Heart left ventricle (tissue), 13 donors: ENCODE results near the gene TP53AIP1.

ENCODE experiments used
- POLR2A ChIP-seq, 2 donors: fragments of 450-650 bp; IDR thresholded peaks; one replicate each; pipeline ENCODE4 v1.6.1; 2017; ENCODE audit warnings: antibody characterized with exemption in 2 of 2, mild to moderate bottlenecking in 2 of 2, moderate library complexity in 2 of 2
- TF ChIP-seq, protein P1 (sequence below), 12 donors: fragments of 200-600 bp; sonication (generic) in 4 of 12; IDR thresholded peaks; one replicate each; pipeline versions ENCODE4 v1.5.0 to v1.8.0; 2018 to 2022; ENCODE audit warnings: antibody characterized with exemption in 12 of 12, mild to moderate bottlenecking in 5 of 12
- donor health status: ischemic (EF 13 %, LVEDD 7.1; RV severe dilation, severe dysfunction).
- donor health status: DM: no; HTN: yes; CAD: no.
- donor health status: DM: no; HTN: no; CAD: no.
- donor health status: ischemic (EF 25% LVEDD 6.9; RV normal size, moderate dysfunction).
- donor health status: ischemic (EF 25% LVEDD 5.7; RV mildly dilated, moderate dysfunction).
- donor health status: ischemic (EF 35%, LVEDD 5.7; RV mildly dilated, moderate dysfunction).
- donor health status: nonischemic (EF 11% LVEDD 7.7; RV severe dilation, severe dysfunction).
- donor health status: DM: yes; HTN: yes; CAD: no.
- donor health status: PGD.
- donor health status: ischemic (EF 29% LVEDD 5.4; RV normal size, mild dysfunction).
- donor health status: nonischemic (EF 23%, LVEDD 6.1; RV moderate dilation, normal function).

DNA sequence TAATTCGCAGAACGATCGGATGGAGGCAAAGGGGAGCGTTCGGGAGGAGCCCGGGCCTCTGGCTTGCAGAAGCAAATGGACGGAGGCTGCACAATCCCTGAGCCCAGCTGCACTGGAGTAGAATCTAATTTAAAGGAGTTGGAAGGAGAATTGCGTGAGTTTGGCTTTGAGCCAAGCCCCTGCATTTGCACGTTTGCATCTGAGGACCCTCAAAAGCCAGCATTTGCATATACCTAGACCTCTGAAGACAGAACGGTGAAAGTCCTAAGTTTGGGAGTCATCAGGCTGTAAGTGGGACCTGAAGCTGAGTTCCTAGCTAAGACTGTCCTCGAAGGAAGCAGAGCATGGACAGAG is 15.6 kb downstream of the TP53AIP1 start:
- TF ChIP-seq, protein P1, sequence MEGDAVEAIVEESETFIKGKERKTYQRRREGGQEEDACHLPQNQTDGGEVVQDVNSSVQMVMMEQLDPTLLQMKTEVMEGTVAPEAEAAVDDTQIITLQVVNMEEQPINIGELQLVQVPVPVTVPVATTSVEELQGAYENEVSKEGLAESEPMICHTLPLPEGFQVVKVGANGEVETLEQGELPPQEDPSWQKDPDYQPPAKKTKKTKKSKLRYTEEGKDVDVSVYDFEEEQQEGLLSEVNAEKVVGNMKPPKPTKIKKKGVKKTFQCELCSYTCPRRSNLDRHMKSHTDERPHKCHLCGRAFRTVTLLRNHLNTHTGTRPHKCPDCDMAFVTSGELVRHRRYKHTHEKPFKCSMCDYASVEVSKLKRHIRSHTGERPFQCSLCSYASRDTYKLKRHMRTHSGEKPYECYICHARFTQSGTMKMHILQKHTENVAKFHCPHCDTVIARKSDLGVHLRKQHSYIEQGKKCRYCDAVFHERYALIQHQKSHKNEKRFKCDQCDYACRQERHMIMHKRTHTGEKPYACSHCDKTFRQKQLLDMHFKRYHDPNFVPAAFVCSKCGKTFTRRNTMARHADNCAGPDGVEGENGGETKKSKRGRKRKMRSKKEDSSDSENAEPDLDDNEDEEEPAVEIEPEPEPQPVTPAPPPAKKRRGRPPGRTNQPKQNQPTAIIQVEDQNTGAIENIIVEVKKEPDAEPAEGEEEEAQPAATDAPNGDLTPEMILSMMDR (IDR thresholded peaks at IDR 0.05): no peak
- no peak for TF ChIP-seq POLR2A (IDR thresholded peaks at IDR 0.05)
